CD4-positive, alpha-beta T cell treated with Interleukin-15 for 1 hour (primary cell): ENCODE data around the gene ZP3.
"Not testable (repeated sequence)": the region's sequence is repeated elsewhere in the genome, so short reads cannot be mapped to it uniquely, and the experiment has no call there.

Experiments used
- DNase-seq: peaks from one replicate; pipeline ENCODE4 v3.0.0-alpha.2; 2020

The ZP3 gene

GRCh38 chr7:76487969-76488368, 63.2 kb downstream of the ZP3 start:
- not testable (repeated sequence) for DNase-seq
